ENCODE results near the gene CXCR5. TPM values are rescaled to one million over a fixed set of nuclear protein-coding genes. Genes with fewer than 3 reads are reported as not detected.

The CXCR5 gene
- total and polyA plus RNA-seq, 10 of the 15 experiments (the other 5 are each of a cell fraction or from before 2014, with no cell fraction given), result 0.03 to 0.63 (median 0.25) TPM

GRCh38 chr11:118924591-118925585 lies 41.2 kb downstream of the CXCR5 start (continued):
- TF ChIP-seq TAF1 (IDR thresholded peaks at IDR 0.05; ENCODE audit: borderline replicate concordance, low read depth, low read length), result no peak
- peak; percentile 55 for TF ChIP-seq IKZF1 (conservative IDR thresholded peaks at IDR 0.05)
- no peak for TF ChIP-seq BCL3 (IDR thresholded peaks at IDR 0.05; ENCODE audit: borderline replicate concordance, insufficient read depth, low read depth, low read length, poor library complexity, severe bottlenecking)
- TF ChIP-seq, protein P1, sequence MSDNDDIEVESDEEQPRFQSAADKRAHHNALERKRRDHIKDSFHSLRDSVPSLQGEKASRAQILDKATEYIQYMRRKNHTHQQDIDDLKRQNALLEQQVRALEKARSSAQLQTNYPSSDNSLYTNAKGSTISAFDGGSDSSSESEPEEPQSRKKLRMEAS (IDR thresholded peaks at IDR 0.05; ENCODE audit: low read depth, low read length), result 0 out of 2 replicates have a peak, but pooled peaks have one; percentile 46
- 0 out of 2 replicates have a peak, but pooled peaks have one; percentile 51 for TF ChIP-seq TCF3 (IDR thresholded peaks at IDR 0.05; ENCODE audit: borderline replicate concordance, insufficient read depth, low read depth, low read length)
- no peak for TF ChIP-seq POLR2AphosphoS2 (IDR thresholded peaks at IDR 0.05; ENCODE audit: low read depth, low read length)
- 0 out of 2 replicates have a peak, but pooled peaks have one; percentile 49 for TF ChIP-seq SREBF1 (IDR thresholded peaks at IDR 0.05; ENCODE audit: low read length)
- 0 out of 2 replicates have a peak, but pooled peaks have one; percentile 49 for TF ChIP-seq HDGF (IDR thresholded peaks at IDR 0.05)
- TF ChIP-seq TCF12 (IDR thresholded peaks at IDR 0.05; ENCODE audit: low read depth, low read length), result peak; percentile 74
- TF ChIP-seq, protein P2, sequence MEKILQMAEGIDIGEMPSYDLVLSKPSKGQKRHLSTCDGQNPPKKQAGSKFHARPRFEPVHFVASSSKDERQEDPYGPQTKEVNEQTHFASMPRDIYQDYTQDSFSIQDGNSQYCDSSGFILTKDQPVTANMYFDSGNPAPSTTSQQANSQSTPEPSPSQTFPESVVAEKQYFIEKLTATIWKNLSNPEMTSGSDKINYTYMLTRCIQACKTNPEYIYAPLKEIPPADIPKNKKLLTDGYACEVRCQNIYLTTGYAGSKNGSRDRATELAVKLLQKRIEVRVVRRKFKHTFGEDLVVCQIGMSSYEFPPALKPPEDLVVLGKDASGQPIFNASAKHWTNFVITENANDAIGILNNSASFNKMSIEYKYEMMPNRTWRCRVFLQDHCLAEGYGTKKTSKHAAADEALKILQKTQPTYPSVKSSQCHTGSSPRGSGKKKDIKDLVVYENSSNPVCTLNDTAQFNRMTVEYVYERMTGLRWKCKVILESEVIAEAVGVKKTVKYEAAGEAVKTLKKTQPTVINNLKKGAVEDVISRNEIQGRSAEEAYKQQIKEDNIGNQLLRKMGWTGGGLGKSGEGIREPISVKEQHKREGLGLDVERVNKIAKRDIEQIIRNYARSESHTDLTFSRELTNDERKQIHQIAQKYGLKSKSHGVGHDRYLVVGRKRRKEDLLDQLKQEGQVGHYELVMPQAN (conservative IDR thresholded peaks at IDR 0.05), result peak; percentile 89
- TF ChIP-seq E2F4 (IDR thresholded peaks at IDR 0.05; ENCODE audit: low read depth, low read length), result no peak
